Urinary bladder (tissue), 4 donors: ENCODE measurements around the gene CNKSR3. TPM values are rescaled to one million over a fixed set of nuclear protein-coding genes. Genes with fewer than 3 reads are reported as not detected.

Experiments
- DNase-seq: peaks from one replicate; pipeline ENCODE4 v3.0.0-alpha.2; 2015; ENCODE audit errors: extremely low spot score
- H3K27ac ChIP-seq: one replicate; pipeline ENCODE4 v1.5.1; 2013; ENCODE audit warnings: low read depth, mild to moderate bottlenecking, moderate library complexity
- H3K36me3 ChIP-seq: one replicate; pipeline ENCODE4 v1.6.1; 2013; ENCODE audit warnings: mild to moderate bottlenecking, moderate library complexity; ENCODE audit not compliant: insufficient read depth
- H3K4me1 ChIP-seq: one replicate; pipeline ENCODE4 v1.6.1; 2013; ENCODE audit warnings: mild to moderate bottlenecking, moderate library complexity; ENCODE audit not compliant: insufficient read depth
- H3K4me3 ChIP-seq: one replicate; pipeline ENCODE4 v1.5.1; 2013; ENCODE audit warnings: low read depth, low read length
- WGBS: extraction: QIAGEN DNeasy Blood & Tissue Kit; methylation state at CpG from one replicate; pipeline ENCODE4 v1.1.7; 2013; 5-methylcytosine and 5-hydroxymethylcytosine counted together
- polyA plus RNA-seq: library from polyadenylated mRNA; stranded (reverse); fragments of 200-250 nt; gene quantifications from one replicate; pipeline ENCODE4 v1.2.3, GENCODE V29; 2013
- total RNA-seq: library from RNA; depleted of rRNA; stranded (reverse); fragments of >200 nt; gene quantifications from one replicate; pipeline ENCODE4 v1.2.3, GENCODE V29; 2014
- donor health status: healthy with polysubstance abuse.
- donor health status: healthy.

The CNKSR3 gene
- total and polyA plus RNA-seq, 2 donors: 12.9 to 20.9 TPM

DNA sequence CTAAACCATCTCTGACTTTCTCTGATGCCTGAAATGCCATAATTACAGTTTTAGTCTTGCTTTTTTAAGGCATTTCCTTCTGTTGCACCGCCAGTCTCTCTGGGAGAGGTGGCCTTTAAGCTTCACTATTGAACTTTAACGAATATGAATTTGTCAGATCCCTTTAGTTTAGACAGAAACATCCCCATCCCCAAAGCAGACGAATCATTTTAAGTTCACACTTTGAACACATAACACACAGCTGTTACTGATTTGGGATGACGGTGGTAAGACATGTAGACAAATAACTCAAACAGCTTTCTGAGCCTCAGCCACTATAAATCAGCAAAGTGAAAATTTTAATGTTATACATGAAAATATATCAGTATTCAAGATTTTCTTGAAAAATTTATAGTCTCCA, 146.7 kb downstream of the CNKSR3 start:
- no peak overlapping the region for H3K27ac ChIP-seq
- H3K4me3 ChIP-seq: no peak overlapping the region
- no peaks in the 10 kb centered on the region for H3K36me3 ChIP-seq
- H3K4me1 ChIP-seq: no peaks in the 10 kb centered on the region
- WGBS: 57% methylated on average over 4 of the region's 4 CpGs
- DNase-seq: no peak

DNA sequence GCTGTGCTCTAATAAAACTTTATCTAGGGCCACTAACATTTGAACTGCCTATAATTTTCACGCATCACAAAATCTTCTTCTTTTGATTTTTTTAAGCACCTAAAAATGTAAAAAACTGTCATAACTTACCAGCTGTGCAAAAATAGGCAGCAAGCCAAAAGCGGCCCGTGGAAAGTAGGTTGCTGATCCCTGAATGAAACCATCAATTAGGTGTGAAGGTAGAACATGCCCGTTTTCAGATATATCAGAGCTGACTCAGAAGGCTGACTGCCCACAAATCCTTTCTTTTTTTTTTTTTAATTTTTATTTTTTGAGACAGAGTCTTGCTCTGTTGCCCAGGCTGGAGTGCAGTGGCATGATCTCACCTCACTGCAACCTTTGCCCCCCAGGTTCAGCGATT, 149.0 kb downstream of the CNKSR3 start:
- Histone ChIP-seq H3K4me1 (no peaks in the 10 kb centered on the region), H3K4me3 (no peak overlapping the region), H3K27ac (no peak overlapping the region), H3K36me3 (no peaks in the 10 kb centered on the region)
- 87% methylated on average over 5 of the region's 5 CpGs for WGBS
- no peak for DNase-seq

DNA sequence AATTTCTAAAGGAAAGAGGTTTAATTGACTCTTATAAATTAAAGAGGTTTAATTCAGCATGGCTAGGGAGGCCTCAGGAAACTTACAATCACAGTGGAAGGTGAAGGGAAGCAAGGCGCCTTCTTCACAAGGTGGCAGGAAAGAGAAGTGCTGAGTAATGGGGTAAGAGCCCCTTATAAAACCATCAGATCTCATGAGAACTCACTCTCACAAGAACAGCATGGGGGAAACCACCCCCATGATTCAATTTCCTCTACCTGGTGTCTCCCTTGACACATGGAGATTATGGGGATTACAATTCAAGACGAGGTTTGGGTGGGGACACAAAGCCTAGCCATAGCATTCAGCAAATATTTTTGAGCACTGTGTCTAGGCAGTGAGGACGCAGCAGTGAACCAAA, 150.0 kb downstream of the CNKSR3 start:
- WGBS: 98% methylated on average over 3 of the region's 3 CpGs
- Histone ChIP-seq H3K4me3 (no peak overlapping the region), H3K4me1 (no peaks in the 10 kb centered on the region), H3K36me3 (no peaks in the 10 kb centered on the region), H3K27ac (no peak overlapping the region)
- DNase-seq: no peak

DNA sequence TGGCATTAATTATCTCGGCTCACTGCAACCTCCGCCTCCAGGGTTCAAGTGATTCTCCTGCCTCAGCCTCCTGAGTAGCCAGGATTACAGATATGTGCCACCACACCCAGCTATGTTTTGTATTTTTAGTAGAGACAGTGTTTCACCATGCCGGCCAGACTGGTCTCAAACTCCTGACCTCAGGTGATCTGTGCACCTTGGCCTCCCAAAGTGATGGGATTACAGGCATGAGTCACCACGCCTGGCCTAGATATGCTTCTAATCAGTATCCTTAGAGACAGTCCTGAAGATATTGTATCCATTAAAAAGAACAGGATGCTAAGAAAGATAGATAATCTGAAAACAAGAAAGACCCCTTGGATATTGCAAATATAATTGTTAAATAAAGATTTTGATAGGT, 150.8 kb downstream of the CNKSR3 start:
- no peak for DNase-seq
- no peaks in the 10 kb centered on the region for H3K4me1 ChIP-seq
- no peaks in the 10 kb centered on the region for H3K36me3 ChIP-seq
- no peak overlapping the region for H3K27ac ChIP-seq
- 79% methylated on average over 4 of the region's 4 CpGs for WGBS
- no peak overlapping the region for H3K4me3 ChIP-seq

DNA sequence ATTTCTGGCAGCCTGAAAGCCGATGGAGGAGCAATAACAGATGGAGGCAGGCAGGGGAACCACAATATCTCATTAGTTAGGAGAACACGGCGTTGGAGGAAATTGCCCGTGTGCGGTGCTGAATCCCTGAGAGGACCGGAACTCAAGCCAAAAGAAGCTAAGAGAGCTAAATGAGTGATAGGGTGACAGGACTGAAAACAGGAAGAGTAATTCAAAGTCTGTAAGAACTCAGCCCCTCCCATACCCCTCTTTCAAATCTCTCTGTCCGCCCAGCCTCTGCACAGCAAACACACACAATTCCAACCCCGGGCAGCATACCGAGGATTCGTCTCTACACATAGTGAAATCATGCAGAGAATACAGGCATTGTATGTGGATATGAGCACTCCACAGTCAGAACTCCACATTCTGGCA, 151.3 kb downstream of the CNKSR3 start:
- 54% methylated on average over 10 of the region's 10 CpGs for WGBS
- no peak for DNase-seq
- Histone ChIP-seq H3K4me3 (no peak overlapping the region), H3K27ac (no peak overlapping the region), H3K4me1 (no peaks in the 10 kb centered on the region), H3K36me3 (no peaks in the 10 kb centered on the region)

DNA sequence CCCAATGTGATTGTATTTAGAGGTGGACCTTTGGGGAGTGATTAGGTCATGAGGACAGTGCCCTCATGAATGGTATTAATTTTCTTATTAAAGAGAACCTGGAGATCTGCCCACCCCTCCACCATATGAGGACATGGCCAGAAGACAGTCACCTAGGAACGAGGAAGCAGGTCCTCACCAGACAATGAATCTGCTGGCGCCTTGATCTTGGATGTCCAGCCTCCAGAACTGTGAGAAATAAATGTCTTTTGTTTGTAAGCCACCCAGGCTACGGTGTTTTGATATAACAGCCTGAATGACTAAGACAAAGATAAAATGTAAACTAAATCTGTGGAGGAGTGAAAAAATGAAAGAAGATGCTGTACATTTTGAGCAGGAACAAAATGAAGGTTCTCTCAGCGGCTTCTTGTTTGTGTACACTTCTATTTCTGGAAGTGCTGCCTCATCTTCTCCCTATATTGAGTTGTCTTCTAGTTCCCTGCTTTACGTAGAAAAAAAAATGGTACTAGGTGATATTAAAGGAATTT, 152.4 kb downstream of the CNKSR3 start:
- H3K4me1 ChIP-seq: no peaks in the 10 kb centered on the region
- no peak for DNase-seq
- 85% methylated on average over 5 of the region's 5 CpGs for whole genome bisulfite sequencing
- no peak overlapping the region for H3K4me3 ChIP-seq
- H3K36me3 ChIP-seq: no peaks in the 10 kb centered on the region
- no peak overlapping the region for H3K27ac ChIP-seq

DNA sequence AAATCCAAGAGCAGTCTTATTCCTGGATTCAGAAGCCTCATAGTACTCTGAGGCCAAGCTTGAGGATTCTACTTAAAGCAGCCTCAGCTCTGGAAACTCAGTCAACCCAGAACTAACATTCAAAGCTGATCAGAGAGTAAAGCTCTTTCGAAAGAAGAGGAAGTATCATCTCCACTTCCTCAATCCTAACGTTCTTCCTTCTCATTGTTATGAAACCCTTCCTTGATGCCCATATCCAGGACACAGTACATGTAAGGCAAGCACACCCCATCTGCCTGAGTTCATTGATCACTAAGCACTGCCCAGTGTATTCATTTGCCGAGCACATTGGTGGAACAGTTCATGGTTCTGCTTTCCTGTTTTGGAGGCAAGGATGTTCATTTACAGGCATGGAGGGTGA, 153.8 kb downstream of the CNKSR3 start, which contains the start of gene IPCEF1:
TSS of gene IPCEF1 (minus strand) at position 114 of the 400 bp plus-strand sequence. CDS start 90,856 bp downstream, outside the sequence.
- H3K27ac ChIP-seq: no peak within 1 kb of the TSS
- no peak within 1 kb of the TSS for H3K4me3 ChIP-seq
- 85% methylated on average over 3 of the region's 3 CpGs for WGBS
- DNase-seq: no peak
- no peaks in the 10 kb centered on the region for H3K4me1 ChIP-seq
- H3K36me3 ChIP-seq: no peaks in the 10 kb centered on the region

DNA sequence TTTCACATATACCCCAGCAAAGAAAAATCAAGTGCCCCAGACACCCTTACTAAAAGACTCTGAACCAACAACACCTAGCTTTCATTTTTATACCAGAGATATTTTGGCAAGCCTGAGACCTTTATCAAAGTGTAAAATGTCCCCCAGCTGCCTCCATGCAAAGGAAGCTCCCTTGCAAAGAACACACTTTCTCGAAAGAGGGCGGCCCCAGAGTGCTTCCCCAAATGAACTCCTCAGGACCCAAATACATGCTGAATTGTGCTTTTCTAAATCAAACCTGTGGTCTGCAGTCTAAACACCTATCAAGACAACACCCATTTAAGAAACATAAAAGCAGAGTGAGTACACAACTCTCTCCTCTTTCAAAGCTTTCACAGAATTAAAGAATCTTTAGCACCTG, 154.4 kb downstream of the CNKSR3 start:
- Histone ChIP-seq H3K27ac (no peak overlapping the region), H3K36me3 (no peaks in the 10 kb centered on the region), H3K4me1 (no peaks in the 10 kb centered on the region), H3K4me3 (no peak overlapping the region)
- WGBS: 97% methylated on average over 2 of the region's 2 CpGs
- DNase-seq: no peak

DNA sequence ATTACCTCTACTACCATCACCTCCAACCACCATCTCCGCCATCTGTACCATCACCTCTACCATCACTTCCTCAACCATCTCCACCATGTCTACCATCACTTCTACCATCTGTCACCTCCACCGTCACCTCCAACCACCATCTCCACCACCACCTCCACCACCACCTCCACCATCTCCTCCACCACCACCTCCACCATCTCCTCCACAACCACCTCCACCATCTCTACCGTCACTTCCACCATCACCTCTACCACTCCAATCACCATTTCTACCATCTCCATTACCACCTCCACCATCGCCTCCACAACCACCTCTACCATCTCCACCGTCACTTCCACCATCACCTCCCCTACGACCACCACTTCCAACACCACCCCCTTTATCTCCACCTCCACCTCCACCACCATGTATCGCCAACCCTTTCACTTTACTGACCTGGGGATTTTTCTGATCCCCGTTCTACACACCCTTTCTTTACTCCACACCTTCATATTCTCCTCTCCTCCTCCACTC, 156.2 kb downstream of the CNKSR3 start:
- no peak overlapping the region for H3K27ac ChIP-seq
- WGBS: 96% methylated on average over 8 of the region's 8 CpGs
- H3K36me3 ChIP-seq: no peaks in the 10 kb centered on the region
- DNase-seq: no peak
- no peak overlapping the region for H3K4me3 ChIP-seq
- H3K4me1 ChIP-seq: no peaks in the 10 kb centered on the region

DNA sequence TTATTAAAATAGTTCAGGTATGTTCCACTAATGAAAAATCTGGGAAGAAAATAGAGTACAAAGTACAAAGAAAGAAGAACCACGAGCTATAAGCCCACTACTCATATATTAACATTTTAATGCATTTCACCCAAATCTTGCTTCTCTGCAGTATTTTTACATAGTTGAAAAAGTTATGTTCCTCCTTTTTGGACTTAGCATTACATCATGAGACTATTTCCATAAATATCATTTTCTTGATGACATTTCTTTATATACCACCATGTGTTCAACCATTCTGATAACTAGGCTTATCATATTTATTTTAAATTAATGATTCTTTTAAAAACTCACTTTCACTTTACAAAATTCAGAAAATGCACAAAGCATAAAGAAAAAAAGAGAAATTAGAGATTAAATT, 156.9 kb downstream of the CNKSR3 start:
- H3K4me1 ChIP-seq: no peaks in the 10 kb centered on the region
- 81% methylated on average over 1 of the region's 1 CpG for WGBS
- DNase-seq: no peak
- H3K36me3 ChIP-seq: no peaks in the 10 kb centered on the region
- no peak overlapping the region for H3K27ac ChIP-seq
- no peak overlapping the region for H3K4me3 ChIP-seq

DNA sequence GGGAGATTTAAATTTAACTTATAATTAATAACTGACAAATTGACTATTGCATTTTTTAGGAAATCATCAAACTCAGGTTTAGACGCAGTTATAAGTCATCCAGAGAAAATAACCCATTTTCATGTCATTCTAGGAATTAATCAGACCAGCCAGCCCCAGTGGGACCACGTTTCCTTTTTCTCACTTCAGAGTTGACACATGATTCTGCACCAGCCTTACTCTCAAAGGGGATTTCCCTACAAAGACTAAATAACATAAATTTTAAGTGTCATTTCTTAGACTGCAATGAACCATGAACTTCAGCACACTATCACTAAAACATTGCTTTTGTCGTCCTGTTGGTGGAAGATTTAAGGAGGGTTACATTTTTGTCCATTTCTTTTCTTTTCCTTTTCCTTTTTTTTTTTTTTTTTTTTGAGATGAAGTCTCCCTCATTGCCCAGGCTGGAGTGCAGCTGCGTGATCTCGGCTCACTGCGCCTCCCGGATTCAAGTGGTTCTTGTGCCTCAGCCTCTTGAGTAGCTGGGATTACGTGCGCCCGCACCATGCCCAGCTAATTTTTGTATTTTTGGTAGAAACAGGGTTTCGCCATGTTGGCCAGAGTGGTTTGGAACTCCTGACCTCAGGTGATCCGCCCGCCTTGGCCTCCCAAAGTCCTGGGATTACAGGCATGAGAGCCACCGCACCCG, 157.4 kb downstream of the CNKSR3 start:
- H3K27ac ChIP-seq: no peak overlapping the region
- DNase-seq: no peak
- 92% methylated on average over 15 of the region's 15 CpGs for WGBS
- no peaks in the 10 kb centered on the region for H3K4me1 ChIP-seq
- H3K4me3 ChIP-seq: no peak overlapping the region
- H3K36me3 ChIP-seq: no peaks in the 10 kb centered on the region

DNA sequence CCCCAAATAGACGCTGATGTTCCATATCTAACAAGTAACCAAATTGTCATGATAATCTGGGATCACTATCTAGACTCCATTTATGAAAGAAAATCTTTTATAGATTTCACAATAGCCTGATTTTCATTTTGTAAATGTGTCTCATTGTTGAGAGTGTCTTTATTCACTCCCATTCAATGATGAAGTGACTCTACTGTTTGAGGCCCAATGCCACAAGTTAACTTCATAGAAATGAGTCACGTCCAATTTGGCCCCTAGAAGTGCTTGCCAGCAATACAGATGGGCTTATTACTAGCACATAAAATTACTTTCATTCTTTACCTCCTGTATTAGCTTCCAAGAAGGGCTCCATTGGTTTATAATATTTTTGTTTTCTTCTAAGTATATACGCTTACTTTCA, 160.2 kb downstream of the CNKSR3 start:
- H3K27ac ChIP-seq: no peak overlapping the region
- no peak overlapping the region for H3K4me3 ChIP-seq
- no peaks in the 10 kb centered on the region for H3K4me1 ChIP-seq
- H3K36me3 ChIP-seq: no peaks in the 10 kb centered on the region
- DNase-seq: no peak
- 83% methylated on average over 3 of the region's 3 CpGs for WGBS

DNA sequence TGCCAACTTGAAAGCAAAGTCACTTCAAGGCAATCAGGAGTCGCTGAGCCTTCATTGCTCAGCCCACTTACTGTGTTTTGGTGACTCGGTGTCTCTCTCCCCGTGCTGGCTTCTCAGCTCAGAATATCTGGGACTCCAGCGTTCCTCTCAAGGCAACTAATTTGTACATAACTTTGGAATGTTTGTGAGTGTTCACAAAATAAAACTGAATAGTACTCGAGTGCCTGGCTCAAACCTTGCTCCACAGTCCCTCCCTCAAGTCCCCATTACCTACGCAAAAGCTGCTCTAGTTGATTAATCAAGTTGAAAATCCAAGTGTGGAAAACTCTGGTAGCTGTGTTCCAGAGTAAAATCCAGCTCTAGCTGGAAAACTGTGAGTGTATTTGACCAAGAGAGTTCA, 162.5 kb downstream of the CNKSR3 start:
- Histone ChIP-seq H3K27ac (no peak overlapping the region), H3K36me3 (no peaks in the 10 kb centered on the region), H3K4me1 (no peaks in the 10 kb centered on the region), H3K4me3 (no peak overlapping the region)
- 89% methylated on average over 6 of the region's 6 CpGs for WGBS
- DNase-seq: no peak

DNA sequence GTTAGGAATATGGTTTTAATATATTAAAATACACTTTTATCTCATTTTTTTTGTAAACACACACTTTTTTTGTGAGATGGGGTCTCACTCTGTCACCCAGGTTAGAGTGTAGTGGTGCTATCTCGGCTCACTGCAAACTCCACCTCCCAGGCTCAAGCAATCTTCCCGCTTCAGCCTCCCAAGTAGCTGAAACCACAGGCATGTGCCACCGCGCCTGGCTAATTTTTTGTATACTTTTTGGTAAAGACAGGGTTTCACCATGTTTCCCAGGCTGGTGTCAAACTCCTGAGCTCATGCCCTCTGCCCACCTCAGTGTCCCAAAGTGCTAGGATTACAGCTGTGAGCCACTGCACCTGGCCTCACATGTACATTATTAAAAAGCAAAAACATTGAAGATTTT, 164.7 kb downstream of the CNKSR3 start:
- Histone ChIP-seq H3K27ac (no peak overlapping the region), H3K36me3 (no peaks in the 10 kb centered on the region), H3K4me3 (no peak overlapping the region), H3K4me1 (no peaks in the 10 kb centered on the region)
- 90% methylated on average over 4 of the region's 4 CpGs for WGBS
- no peak for DNase-seq
